ENCODE measurements around the gene TEDC2. TPM values are rescaled to one million over a fixed set of nuclear protein-coding genes. Genes with fewer than 3 reads are reported as not detected.

Gene TEDC2
- polyA plus RNA-seq, 2 donors, result 3.7 to 6.0 TPM

DNA sequence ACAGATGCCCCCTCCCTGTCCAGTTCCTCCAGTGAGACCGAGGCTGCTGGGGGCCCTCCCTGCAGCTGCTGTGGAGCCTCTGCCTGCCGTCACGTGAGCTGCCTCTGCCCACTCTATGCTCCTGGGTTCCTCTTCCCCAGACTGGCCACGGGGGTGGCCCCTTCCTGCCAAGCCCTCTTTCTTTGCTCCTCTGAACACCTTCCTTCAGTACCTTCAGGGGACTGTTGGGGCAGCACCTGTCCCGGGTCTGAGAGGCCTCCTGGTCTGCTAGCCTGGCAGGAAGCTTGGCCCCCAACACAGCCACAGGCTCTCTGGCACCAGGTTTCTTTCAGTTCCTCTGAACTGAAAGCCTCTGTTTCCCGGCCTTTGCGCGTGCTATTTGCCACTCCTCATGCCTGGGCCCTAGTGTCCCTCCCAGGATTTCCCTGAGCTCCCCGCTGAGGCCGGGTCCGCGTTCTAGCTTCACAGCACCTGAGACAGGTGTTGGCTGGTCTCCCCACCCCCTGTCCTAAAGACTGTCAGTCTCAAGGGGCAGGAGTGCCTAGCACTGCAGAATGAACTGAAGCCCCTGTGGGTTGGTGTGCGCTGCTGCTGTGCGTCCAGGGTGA lies 47.2 kb downstream of the TEDC2 start:
- H3K4me1 ChIP-seq (ENCODE audit: control insufficient read depth in 2 of 2, insufficient read depth in 2 of 2, low read length in 1 of 2), result peaks cover 0 to 6% of the 10 kb centered on the region in 2 donors
- H3K27ac ChIP-seq (ENCODE audit: low read depth in 2 of 2, low read length in 1 of 2), result peak overlapping the region in 1 of 2 donors; percentile 16
- WGBS, 2 donors, result 77 to 78% methylated on average over 14 of the region's 14 CpGs
- H3K4me3 ChIP-seq (ENCODE audit: low read depth in 1 of 2, low read length in 2 of 2), result no peak overlapping the region
- no peaks in the 10 kb centered on the region for H3K36me3 ChIP-seq (ENCODE audit: control insufficient read depth in 2 of 2, insufficient read depth in 2 of 2, low read length in 1 of 2)
- no peaks in the 10 kb centered on the region for H3K9me3 ChIP-seq (ENCODE audit: control insufficient read depth in 2 of 2, insufficient read depth in 1 of 2, low read depth in 1 of 2, low read length in 1 of 2)
- no peaks in the 10 kb centered on the region for H3K27me3 ChIP-seq (ENCODE audit: control insufficient read depth in 1 of 2, insufficient read depth in 2 of 2, low read length in 2 of 2)

DNA sequence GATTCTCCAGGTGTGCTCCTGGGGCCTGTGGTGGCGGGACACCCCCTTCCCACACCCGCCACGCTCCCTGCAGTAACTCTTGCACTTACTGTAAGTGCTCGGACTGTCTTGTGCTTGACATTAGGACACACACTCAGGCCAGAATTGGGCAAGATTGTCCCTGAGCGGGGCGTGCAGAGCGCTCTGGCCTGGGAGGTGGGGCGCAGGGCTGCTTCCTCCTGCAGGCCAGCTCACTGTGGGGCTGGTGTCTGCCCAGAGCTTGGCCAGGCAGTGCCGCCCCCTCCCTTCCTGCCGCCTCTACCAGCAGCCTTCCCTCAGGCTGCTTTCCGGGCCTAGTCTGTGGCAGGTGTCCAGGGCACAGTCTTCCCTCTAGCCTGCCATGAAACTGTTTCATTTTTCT lies 47.8 kb downstream of the TEDC2 start:
- H3K36me3 ChIP-seq (ENCODE audit: control insufficient read depth in 2 of 2, insufficient read depth in 2 of 2, low read length in 1 of 2), result no peaks in the 10 kb centered on the region
- H3K4me3 ChIP-seq (ENCODE audit: low read depth in 1 of 2, low read length in 2 of 2), result no peak overlapping the region
- H3K9me3 ChIP-seq (ENCODE audit: control insufficient read depth in 2 of 2, insufficient read depth in 1 of 2, low read depth in 1 of 2, low read length in 1 of 2), result no peaks in the 10 kb centered on the region
- H3K27me3 ChIP-seq (ENCODE audit: control insufficient read depth in 1 of 2, insufficient read depth in 2 of 2, low read length in 2 of 2), result no peaks in the 10 kb centered on the region
- 81% methylated on average over 11 of the region's 11 CpGs for WGBS, 2 donors
- H3K4me1 ChIP-seq (ENCODE audit: control insufficient read depth in 2 of 2, insufficient read depth in 2 of 2, low read length in 1 of 2), result peaks cover 0 to 6% of the 10 kb centered on the region in 2 donors
- peak overlapping the region in 1 of 2 donors; percentile 16 for H3K27ac ChIP-seq (ENCODE audit: low read depth in 2 of 2, low read length in 1 of 2)

- H3K4me3 ChIP-seq (ENCODE audit: low read depth in 1 of 2, low read length in 2 of 2), result no peak overlapping the region
- H3K27me3 ChIP-seq (ENCODE audit: control insufficient read depth in 1 of 2, insufficient read depth in 2 of 2, low read length in 2 of 2), result no peaks in the 10 kb centered on the region
- no peaks in the 10 kb centered on the region for H3K36me3 ChIP-seq (ENCODE audit: control insufficient read depth in 2 of 2, insufficient read depth in 2 of 2, low read length in 1 of 2)
- H3K9me3 ChIP-seq (ENCODE audit: control insufficient read depth in 2 of 2, insufficient read depth in 1 of 2, low read depth in 1 of 2, low read length in 1 of 2), result no peaks in the 10 kb centered on the region
- 91% methylated on average over 18 of the region's 18 CpGs for WGBS, 2 donors
- peaks cover 0 to 10% of the 10 kb centered on the region in 2 donors for H3K4me1 ChIP-seq (ENCODE audit: control insufficient read depth in 2 of 2, insufficient read depth in 2 of 2, low read length in 1 of 2)
- no peak overlapping the region for H3K27ac ChIP-seq (ENCODE audit: low read depth in 2 of 2, low read length in 1 of 2)
Measured at GRCh38 chr16:2508722-2509400, 49.0 kb downstream of the TEDC2 start.

- H3K4me1 ChIP-seq (ENCODE audit: control insufficient read depth in 2 of 2, insufficient read depth in 2 of 2, low read length in 1 of 2), result peaks cover 4 to 19% of the 10 kb centered on the region in 2 donors
- H3K27ac ChIP-seq (ENCODE audit: low read depth in 2 of 2, low read length in 1 of 2), result no peak overlapping the region
- 50 to 51% methylated on average over 24 of the region's 24 CpGs for WGBS, 2 donors
- H3K27me3 ChIP-seq (ENCODE audit: control insufficient read depth in 1 of 2, insufficient read depth in 2 of 2, low read length in 2 of 2), result no peaks in the 10 kb centered on the region
- H3K36me3 ChIP-seq (ENCODE audit: control insufficient read depth in 2 of 2, insufficient read depth in 2 of 2, low read length in 1 of 2), result peaks cover 0 to under 1% of the 10 kb centered on the region in 2 donors
- H3K4me3 ChIP-seq (ENCODE audit: low read depth in 1 of 2, low read length in 2 of 2), result no peak overlapping the region
- no peaks in the 10 kb centered on the region for H3K9me3 ChIP-seq (ENCODE audit: control insufficient read depth in 2 of 2, insufficient read depth in 1 of 2, low read depth in 1 of 2, low read length in 1 of 2)
Measured at GRCh38 chr16:2511128-2511800, 51.4 kb downstream of the TEDC2 start.

- 87% methylated on average over 17 of the region's 17 CpGs for WGBS, 2 donors
- no peaks in the 10 kb centered on the region for H3K27me3 ChIP-seq (ENCODE audit: control insufficient read depth in 1 of 2, insufficient read depth in 2 of 2, low read length in 2 of 2)
- peak overlapping the region in 1 of 2 donors; percentile 9 for H3K27ac ChIP-seq (ENCODE audit: low read depth in 2 of 2, low read length in 1 of 2)
- H3K36me3 ChIP-seq (ENCODE audit: control insufficient read depth in 2 of 2, insufficient read depth in 2 of 2, low read length in 1 of 2), result peaks cover 0 to 4% of the 10 kb centered on the region in 2 donors
- H3K9me3 ChIP-seq (ENCODE audit: control insufficient read depth in 2 of 2, insufficient read depth in 1 of 2, low read depth in 1 of 2, low read length in 1 of 2), result no peaks in the 10 kb centered on the region
- H3K4me1 ChIP-seq (ENCODE audit: control insufficient read depth in 2 of 2, insufficient read depth in 2 of 2, low read length in 1 of 2), result peaks cover 12 to 28% of the 10 kb centered on the region in 2 donors
- no peak overlapping the region for H3K4me3 ChIP-seq (ENCODE audit: low read depth in 1 of 2, low read length in 2 of 2)
Measured at GRCh38 chr16:2511996-2512734, 52.3 kb downstream of the TEDC2 start.

GRCh38 chr16:2512735-2513404 lies 53.0 kb downstream of the TEDC2 start:
- no peaks in the 10 kb centered on the region for H3K9me3 ChIP-seq (ENCODE audit: control insufficient read depth in 2 of 2, insufficient read depth in 1 of 2, low read depth in 1 of 2, low read length in 1 of 2)
- peaks cover 12 to 34% of the 10 kb centered on the region in 2 donors for H3K4me1 ChIP-seq (ENCODE audit: control insufficient read depth in 2 of 2, insufficient read depth in 2 of 2, low read length in 1 of 2)
- peak overlapping the region; percentile 90 to 92 for H3K4me3 ChIP-seq (ENCODE audit: low read depth in 1 of 2, low read length in 2 of 2)
- H3K36me3 ChIP-seq (ENCODE audit: control insufficient read depth in 2 of 2, insufficient read depth in 2 of 2, low read length in 1 of 2), result peaks cover 0 to 4% of the 10 kb centered on the region in 2 donors
- WGBS, 2 donors, result 33 to 35% methylated on average over 15 of the region's 15 CpGs
- peak overlapping the region; percentile 9 to 98 for H3K27ac ChIP-seq (ENCODE audit: low read depth in 2 of 2, low read length in 1 of 2)
- H3K27me3 ChIP-seq (ENCODE audit: control insufficient read depth in 1 of 2, insufficient read depth in 2 of 2, low read length in 2 of 2), result no peaks in the 10 kb centered on the region

DNA sequence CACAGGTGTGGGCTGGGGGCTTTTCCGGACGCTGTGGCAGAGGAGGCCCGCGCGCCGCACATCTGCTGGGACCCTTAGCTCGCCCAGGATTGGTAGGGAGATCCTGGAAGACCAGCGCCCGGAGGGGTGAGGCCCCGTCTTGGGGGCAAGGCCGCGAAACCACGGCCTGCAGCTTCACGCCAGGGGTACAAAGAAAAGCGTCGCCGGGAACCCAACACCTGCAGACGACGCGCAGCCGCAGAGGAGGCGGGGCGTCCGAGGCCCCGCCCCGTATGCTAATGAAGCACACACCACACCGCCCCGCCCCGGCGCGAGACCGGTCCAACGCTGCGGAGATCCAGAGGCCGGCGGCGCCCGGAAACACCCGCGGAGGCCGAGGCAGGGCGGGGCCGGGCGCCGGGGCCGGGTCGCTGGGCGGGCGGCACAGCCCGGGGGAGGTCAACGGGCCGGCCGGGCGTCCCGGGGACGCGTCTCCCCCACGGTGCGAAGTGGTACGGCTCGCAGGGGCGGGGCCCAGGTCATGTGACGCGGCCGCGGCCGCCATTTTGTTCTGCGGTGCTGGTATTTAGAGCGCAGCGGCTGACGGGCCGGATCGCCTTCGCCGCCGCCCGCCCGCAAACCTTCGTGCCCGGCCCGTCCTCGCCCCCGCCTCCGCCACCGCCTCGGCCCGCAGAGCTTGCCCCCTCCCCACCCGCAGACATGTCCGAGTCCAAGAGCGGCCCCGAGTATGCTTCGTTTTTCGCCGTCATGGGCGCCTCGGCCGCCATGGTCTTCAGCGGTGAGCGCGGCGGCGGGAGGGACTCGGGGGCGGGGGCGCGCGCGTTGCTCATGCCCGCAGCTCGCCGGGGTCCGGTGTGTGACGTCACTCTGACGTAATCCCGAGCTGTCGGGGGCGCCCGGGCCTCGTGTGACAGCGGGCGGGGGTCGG lies 53.8 kb downstream of the TEDC2 start, which contains the start of gene ATP6V0C:
TSS of gene ATP6V0C (plus strand) at position 548 of the 928 bp plus-strand sequence. CDS start at position 700, 152 bp downstream.
- no peaks in the 10 kb centered on the region for H3K27me3 ChIP-seq (ENCODE audit: control insufficient read depth in 1 of 2, insufficient read depth in 2 of 2, low read length in 2 of 2)
- no peaks in the 10 kb centered on the region for H3K9me3 ChIP-seq (ENCODE audit: control insufficient read depth in 2 of 2, insufficient read depth in 1 of 2, low read depth in 1 of 2, low read length in 1 of 2)
- peak within 1 kb of the TSS; percentile 98 to 99 for H3K27ac ChIP-seq (ENCODE audit: low read depth in 2 of 2, low read length in 1 of 2)
- 1% methylated on average over 101 to 122 of the region's 122 CpGs for WGBS, 2 donors
- peak within 1 kb of the TSS; percentile 90 to 92 for H3K4me3 ChIP-seq (ENCODE audit: low read depth in 1 of 2, low read length in 2 of 2)
- H3K4me1 ChIP-seq (ENCODE audit: control insufficient read depth in 2 of 2, insufficient read depth in 2 of 2, low read length in 1 of 2), result peaks cover 12 to 42% of the 10 kb centered on the region in 2 donors
- peaks cover 0 to 4% of the 10 kb centered on the region in 2 donors for H3K36me3 ChIP-seq (ENCODE audit: control insufficient read depth in 2 of 2, insufficient read depth in 2 of 2, low read length in 1 of 2)
